Activated CD4-positive, alpha-beta T cell treated with anti-CD3 and anti-CD28 coated beads, Interleukin-2, amount 50 U/mL, for 16 hours (primary cell): ENCODE data around the gene ALK.
A peak's percentile ranks its signal among the peaks of the same experiment; 100 is the strongest.

ENCODE experiments used
- DNase-seq: peaks from one replicate; pipeline ENCODE4 v3.0.0-alpha.2; 2020

Gene ALK

GRCh38 chr2:29475499-29475898, 445.9 kb downstream of the ALK start:
- no peak for DNase-seq

- DNase-seq, result no peak
Observed at GRCh38 chr2:29469961-29470360, 451.4 kb downstream of the ALK start.

GRCh38 chr2:29469516-29469915, 451.9 kb downstream of the ALK start:
- no peak for DNase-seq

GRCh38 chr2:29463181-29463900, 458.0 kb downstream of the ALK start:
- DNase-seq, result no peak

- DNase-seq, result peak; percentile 5
Observed at GRCh38 chr2:29462293-29462692, 459.1 kb downstream of the ALK start.

- DNase-seq, result no peak
Observed at GRCh38 chr2:29460190-29460589, 461.2 kb downstream of the ALK start.

GRCh38 chr2:29459445-29460179, 461.8 kb downstream of the ALK start:
- DNase-seq, result no peak

- no peak for DNase-seq
Observed at GRCh38 chr2:29456429-29456828, 465.0 kb downstream of the ALK start.

GRCh38 chr2:29455200-29455860, 466.1 kb downstream of the ALK start:
- no peak for DNase-seq

GRCh38 chr2:29452036-29452435, 469.4 kb downstream of the ALK start:
- DNase-seq, result no peak

- no peak for DNase-seq
Observed at GRCh38 chr2:29450596-29451222, 470.7 kb downstream of the ALK start.

- no peak for DNase-seq
Observed at GRCh38 chr2:29449499-29449898, 471.9 kb downstream of the ALK start.

GRCh38 chr2:29448096-29448688, 473.2 kb downstream of the ALK start:
- DNase-seq, result no peak

- DNase-seq, result peak; percentile 6
Observed at GRCh38 chr2:29447513-29447912, 473.9 kb downstream of the ALK start.

GRCh38 chr2:29446847-29447246, 474.5 kb downstream of the ALK start:
- DNase-seq, result no peak

- no peak for DNase-seq
Observed at GRCh38 chr2:29444150-29444549, 477.2 kb downstream of the ALK start.

- DNase-seq, result no peak
Observed at GRCh38 chr2:29443627-29444026, 477.8 kb downstream of the ALK start.

GRCh38 chr2:29443151-29443550, 478.2 kb downstream of the ALK start:
- no peak for DNase-seq

- DNase-seq, result no peak
Observed at GRCh38 chr2:29440921-29441623, 480.3 kb downstream of the ALK start.

- DNase-seq, result no peak
Observed at GRCh38 chr2:29433920-29434319, 487.5 kb downstream of the ALK start.

GRCh38 chr2:29433128-29433527, 488.3 kb downstream of the ALK start:
- no peak for DNase-seq

GRCh38 chr2:29431485-29431884, 489.9 kb downstream of the ALK start:
- DNase-seq, result no peak
